AG09319 (cell line): Measurements from ENCODE around the gene HNRNPR.

Experiments used
- DNase-seq: peaks from one replicate; pipeline ENCODE4 v3.0.0-alpha.2; 2010; ENCODE audit warnings: low read depth; ENCODE audit errors: extremely low read depth
- TF ChIP-seq, protein P1 (sequence below): IDR thresholded peaks from 2 replicates; pipeline ENCODE4 v1.5.1; 2011; ENCODE audit warnings: low read depth, mild to moderate bottlenecking, inconsistent platforms, low read length, moderate library complexity

HNRNPR gene

DNA sequence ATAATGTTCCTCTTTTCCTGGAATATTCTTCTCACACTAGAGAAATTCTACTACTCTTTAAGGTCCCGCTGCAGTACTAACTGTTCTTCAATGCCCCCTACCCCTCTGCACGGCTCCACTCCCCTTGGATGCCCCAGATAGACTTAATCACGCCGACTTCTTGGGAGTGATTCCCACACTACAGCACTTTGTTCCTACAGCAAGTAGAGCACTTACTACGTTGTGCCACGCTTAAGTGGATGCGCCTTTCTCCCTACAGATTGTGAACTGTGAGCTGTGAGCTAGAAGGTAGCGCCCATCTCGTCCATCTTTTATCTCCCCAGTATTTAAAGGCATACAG is 23.3 kb upstream of the HNRNPR start:
- TF ChIP-seq, protein P1, sequence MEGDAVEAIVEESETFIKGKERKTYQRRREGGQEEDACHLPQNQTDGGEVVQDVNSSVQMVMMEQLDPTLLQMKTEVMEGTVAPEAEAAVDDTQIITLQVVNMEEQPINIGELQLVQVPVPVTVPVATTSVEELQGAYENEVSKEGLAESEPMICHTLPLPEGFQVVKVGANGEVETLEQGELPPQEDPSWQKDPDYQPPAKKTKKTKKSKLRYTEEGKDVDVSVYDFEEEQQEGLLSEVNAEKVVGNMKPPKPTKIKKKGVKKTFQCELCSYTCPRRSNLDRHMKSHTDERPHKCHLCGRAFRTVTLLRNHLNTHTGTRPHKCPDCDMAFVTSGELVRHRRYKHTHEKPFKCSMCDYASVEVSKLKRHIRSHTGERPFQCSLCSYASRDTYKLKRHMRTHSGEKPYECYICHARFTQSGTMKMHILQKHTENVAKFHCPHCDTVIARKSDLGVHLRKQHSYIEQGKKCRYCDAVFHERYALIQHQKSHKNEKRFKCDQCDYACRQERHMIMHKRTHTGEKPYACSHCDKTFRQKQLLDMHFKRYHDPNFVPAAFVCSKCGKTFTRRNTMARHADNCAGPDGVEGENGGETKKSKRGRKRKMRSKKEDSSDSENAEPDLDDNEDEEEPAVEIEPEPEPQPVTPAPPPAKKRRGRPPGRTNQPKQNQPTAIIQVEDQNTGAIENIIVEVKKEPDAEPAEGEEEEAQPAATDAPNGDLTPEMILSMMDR: no peak
- DNase-seq: no peak

DNA sequence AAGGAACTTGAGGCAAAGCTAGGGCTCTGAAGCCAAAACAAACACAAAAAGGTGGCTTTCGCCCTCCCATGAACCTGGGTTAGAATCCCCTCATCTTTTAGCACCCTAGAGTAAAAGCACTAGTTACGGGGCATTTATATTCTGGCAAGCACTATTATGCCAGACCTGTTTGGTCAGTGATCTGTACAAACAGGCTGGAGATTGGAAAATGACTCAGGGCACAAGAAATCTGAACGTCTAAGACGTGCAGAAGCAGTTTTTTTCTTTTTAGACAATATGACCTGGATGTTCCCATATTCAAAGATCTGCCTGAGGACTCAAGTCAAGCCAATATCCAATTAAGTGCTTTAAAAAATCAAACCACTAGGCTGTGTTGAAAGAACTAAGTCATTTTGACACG is 22.5 kb upstream of the HNRNPR start:
- TF ChIP-seq, protein P1: no peak
- DNase-seq: no peak

DNA sequence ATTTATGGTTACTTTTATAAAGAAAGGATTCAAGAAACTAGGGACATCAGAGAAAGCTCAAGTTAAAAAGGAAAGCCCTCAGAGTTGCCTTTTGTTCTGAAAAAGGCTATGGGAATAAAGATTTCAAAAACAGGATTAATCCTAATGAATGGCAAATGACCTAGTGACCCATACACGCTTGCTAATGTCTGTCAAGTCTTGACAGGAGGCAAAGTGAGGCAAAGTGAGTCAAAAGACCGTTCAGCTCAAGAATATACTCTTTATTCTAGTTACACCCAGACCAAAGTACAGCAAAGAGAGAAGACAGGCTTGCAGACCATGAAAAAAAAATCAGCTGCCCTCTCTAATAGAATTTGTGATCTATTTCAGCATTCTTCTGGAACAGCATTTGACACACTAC is 22.1 kb upstream of the HNRNPR start:
- DNase-seq: no peak
- TF ChIP-seq, protein P1: no peak

GRCh38 chr1:23362218-23362713 is 18.2 kb upstream of the HNRNPR start:
- TF ChIP-seq, protein P1: no peak
- DNase-seq: no peak

- no peak for DNase-seq
- TF ChIP-seq, protein P1: no peak
These were observed 14.3 kb upstream of the HNRNPR start for GRCh38 chr1:23358310-23358875.

GRCh38 chr1:23357138-23357908 is 13.2 kb upstream of the HNRNPR start:
- DNase-seq: no peak
- TF ChIP-seq, protein P1: no peak

- TF ChIP-seq, protein P1: no peak
- DNase-seq: no peak
These were observed 12.5 kb upstream of the HNRNPR start for GRCh38 chr1:23356471-23357137.
